AG08395 (cell line): ENCODE data around the gene DDX52.
A peak's percentile ranks its signal among the peaks of the same experiment; 100 is the strongest.
"Not testable (repeated sequence)": the region's sequence is repeated elsewhere in the genome, so short reads cannot be mapped to it uniquely, and the experiment has no call there.

Experiments
- DNase-seq: peaks from one replicate; pipeline ENCODE4 v3.0.0; 2012; ENCODE audit warnings: mixed read lengths, low spot score

Gene DDX52

GRCh38 chr17:37651849-37652248 is 8.6 kb upstream of the DDX52 start:
- no peak for DNase-seq

GRCh38 chr17:37650419-37651003 is 7.3 kb upstream of the DDX52 start:
- DNase-seq: peak; percentile 56

- DNase-seq: peak; percentile 62
Observed at GRCh38 chr17:37648555-37648954, 5.3 kb upstream of the DDX52 start.

- no peak for DNase-seq
Observed at GRCh38 chr17:37647856-37648255, 4.6 kb upstream of the DDX52 start.

- no peak for DNase-seq
Observed at GRCh38 chr17:37643869-37644268, 623 bp upstream of the DDX52 start.

GRCh38 chr17:37642681-37643080 is 565 bp downstream of the DDX52 start:
- peak; percentile 16 for DNase-seq

- DNase-seq: no peak
Observed at GRCh38 chr17:37640015-37640414, 3.2 kb downstream of the DDX52 start.

- DNase-seq: no peak
Observed at GRCh38 chr17:37637956-37638355, 5.3 kb downstream of the DDX52 start.

GRCh38 chr17:37616430-37616829 is 26.8 kb downstream of the DDX52 start:
- DNase-seq: not testable (repeated sequence)

GRCh38 chr17:37614823-37615222 is 28.4 kb downstream of the DDX52 start:
- DNase-seq: no peak

GRCh38 chr17:37614391-37614790 is 28.9 kb downstream of the DDX52 start:
- DNase-seq: peak; percentile 65

- DNase-seq: no peak
Observed at GRCh38 chr17:37610971-37611370, 32.3 kb downstream of the DDX52 start.

GRCh38 chr17:37610041-37610420 is 33.2 kb downstream of the DDX52 start:
- not testable (repeated sequence) for DNase-seq

- DNase-seq: peak; percentile 100
Observed at GRCh38 chr17:37609170-37610040, 33.8 kb downstream of the DDX52 start, which contains the start of gene SYNRG. Gene SYNRG (minus strand): TSS chr17:37609418. CDS start chr17:37609355, 63 bp downstream.

GRCh38 chr17:37608351-37609169 is 34.7 kb downstream of the DDX52 start:
- peak; percentile 33 for DNase-seq

- DNase-seq: no peak
Observed at GRCh38 chr17:37607637-37608331, 35.5 kb downstream of the DDX52 start.

GRCh38 chr17:37605813-37606505 is 37.3 kb downstream of the DDX52 start:
- no peak for DNase-seq

GRCh38 chr17:37605081-37605480 is 38.2 kb downstream of the DDX52 start:
- DNase-seq: no peak

GRCh38 chr17:37604556-37604955 is 38.7 kb downstream of the DDX52 start:
- no peak for DNase-seq

GRCh38 chr17:37598145-37598544 is 45.1 kb downstream of the DDX52 start:
- no peak for DNase-seq

- DNase-seq: no peak
Observed at GRCh38 chr17:37592291-37592690, 51.0 kb downstream of the DDX52 start.
